Neural cell (in vitro differentiated cells): ENCODE results near the gene ZNF846. TPM values are rescaled to one million over a fixed set of nuclear protein-coding genes. Genes with fewer than 3 reads are reported as not detected.

Source experiments
- H2AFZ ChIP-seq: fragments of 200-600, 300-800 bp; sonication (generic), shearing (Covaris generic); 2 replicates; pipeline ENCODE4 v1.6.0; 2014; ENCODE audit warnings: low read depth, mild to moderate bottlenecking, antibody characterized with exemption, low read length, moderate library complexity
- H3F3A ChIP-seq: fragments of 200-600 bp; shearing (Covaris generic); 2 replicates; pipeline ENCODE4 v1.6.1; 2016; ENCODE audit warnings: mild to moderate bottlenecking, moderate library complexity, mixed read lengths, antibody characterized with exemption, low read length; ENCODE audit not compliant: insufficient read depth, poor library complexity, severe bottlenecking
- H3K27ac ChIP-seq: fragments of 200-600, 300-800 bp; sonication (generic), shearing (Covaris generic); 2 replicates; pipeline ENCODE4 v1.5.1; 2014; ENCODE audit warnings: mild to moderate bottlenecking, low read length, moderate library complexity
- H3K27me3 ChIP-seq: fragments of 300-800, 200-600 bp; sonication (generic), shearing (Covaris generic); 2 replicates; pipeline ENCODE4 v1.6.0; 2014; ENCODE audit warnings: mild to moderate bottlenecking, low read depth, low read length, moderate library complexity; ENCODE audit not compliant: insufficient read depth
- H3K36me3 ChIP-seq: fragments of 300-800, 200-600 bp; sonication (generic), shearing (Covaris generic); 2 replicates; pipeline ENCODE4 v1.5.1; 2014; ENCODE audit warnings: mild to moderate bottlenecking, antibody characterized with exemption, low read length, moderate library complexity; ENCODE audit not compliant: insufficient read depth
- H3K4me2 ChIP-seq: fragments of 300-800, 200-600 bp; sonication (generic), shearing (Covaris generic); 2 replicates; pipeline ENCODE4 v1.6.0; 2014; ENCODE audit warnings: mild to moderate bottlenecking, low read length
- H3K4me3 ChIP-seq: fragments of 300-800, 200-600 bp; sonication (generic), shearing (Covaris generic); 2 replicates; pipeline ENCODE4 v1.5.1; 2014; ENCODE audit warnings: mild to moderate bottlenecking, low read length, moderate library complexity
- H3K79me2 ChIP-seq: fragments of 200-600 bp; shearing (Covaris generic); replicated peaks from 2 replicates; pipeline ENCODE4 v1.6.0; 2014; ENCODE audit warnings: mild to moderate bottlenecking, low read length, moderate library complexity; ENCODE audit not compliant: insufficient read depth
- H3K9ac ChIP-seq: fragments of 300-800, 200-600 bp; sonication (generic), shearing (Covaris generic); 2 replicates; pipeline ENCODE4 v1.6.1; 2016; ENCODE audit warnings: mild to moderate bottlenecking, low read length, mixed read lengths
- H3K9me2 ChIP-seq: fragments of 200-600 bp; shearing (Covaris generic); 2 replicates; pipeline ENCODE4 v1.6.1; 2016; ENCODE audit warnings: mild to moderate bottlenecking, low read length, mixed read lengths; ENCODE audit not compliant: insufficient read depth
- H3K9me3 ChIP-seq: fragments of 200-600, 300-800 bp; sonication (generic), shearing (Covaris generic); 2 replicates; pipeline ENCODE4 v1.6.1; 2016; ENCODE audit warnings: mild to moderate bottlenecking, mixed run types, low read length, moderate library complexity, mixed read lengths
- H4K20me1 ChIP-seq: fragments of 200-600 bp; shearing (Covaris generic); 2 replicates; pipeline ENCODE4 v1.6.1; 2016; ENCODE audit warnings: mild to moderate bottlenecking, mixed run types; ENCODE audit not compliant: insufficient read depth
- EP300 ChIP-seq: fragments of 450-650 bp; conservative IDR thresholded peaks from 2 replicates; pipeline ENCODE4 v1.6.1; 2014; ENCODE audit warnings: antibody characterized with exemption, mild to moderate bottlenecking, moderate library complexity; ENCODE audit not compliant: poor library complexity, severe bottlenecking
- EZH2 ChIP-seq: fragments of 200-600, 300-800 bp; shearing (Covaris generic), sonication (generic); IDR thresholded peaks from 2 replicates; pipeline ENCODE4 v1.6.1; 2014; ENCODE audit warnings: antibody characterized with exemption, low read length, borderline replicate concordance, mild to moderate bottlenecking; ENCODE audit not compliant: insufficient read depth, poor library complexity, severe bottlenecking
- MXI1 ChIP-seq: fragments of 450-650 bp; conservative IDR thresholded peaks from 2 replicates; pipeline ENCODE4 v1.6.1; 2014; ENCODE audit warnings: antibody characterized with exemption, mild to moderate bottlenecking; ENCODE audit not compliant: poor library complexity, severe bottlenecking
- POLR2AphosphoS5 ChIP-seq: IDR thresholded peaks from 2 replicates; pipeline ENCODE4 v1.6.1; 2012
- RAD21 ChIP-seq: fragments of 450-650 bp; conservative IDR thresholded peaks from 2 replicates; pipeline ENCODE4 v1.6.1; 2014; ENCODE audit warnings: antibody characterized with exemption, mild to moderate bottlenecking, moderate library complexity
- SMC3 ChIP-seq: fragments of 450-650 bp; conservative IDR thresholded peaks from 2 replicates; pipeline ENCODE4 v1.6.1; 2014; ENCODE audit warnings: antibody characterized with exemption, mild to moderate bottlenecking, moderate library complexity; ENCODE audit not compliant: poor library complexity
- TAF1 ChIP-seq: IDR thresholded peaks from 2 replicates; pipeline ENCODE4 v1.6.1; 2012; ENCODE audit warnings: low read depth
- polyA plus RNA-seq: library from polyadenylated mRNA; depleted of rRNA; stranded (reverse); fragments of >200 nt; gene quantifications from 2 replicates; pipeline ENCODE4 v1.2.3, GENCODE V29; 2014
- TF ChIP-seq, protein P1 (sequence below): fragments of 450-650 bp; IDR thresholded peaks from 2 replicates; pipeline ENCODE4 v1.5.1; 2014; ENCODE audit warnings: antibody characterized with exemption, mild to moderate bottlenecking, moderate library complexity; ENCODE audit not compliant: poor library complexity, severe bottlenecking
- TF ChIP-seq, protein P2 (sequence below): IDR thresholded peaks from 2 replicates; pipeline ENCODE4 v1.6.1; 2012; ENCODE audit warnings: borderline replicate concordance

The ZNF846 gene
- polyA plus RNA-seq, 1 donor from 2014 or later, result 7.4 TPM

DNA sequence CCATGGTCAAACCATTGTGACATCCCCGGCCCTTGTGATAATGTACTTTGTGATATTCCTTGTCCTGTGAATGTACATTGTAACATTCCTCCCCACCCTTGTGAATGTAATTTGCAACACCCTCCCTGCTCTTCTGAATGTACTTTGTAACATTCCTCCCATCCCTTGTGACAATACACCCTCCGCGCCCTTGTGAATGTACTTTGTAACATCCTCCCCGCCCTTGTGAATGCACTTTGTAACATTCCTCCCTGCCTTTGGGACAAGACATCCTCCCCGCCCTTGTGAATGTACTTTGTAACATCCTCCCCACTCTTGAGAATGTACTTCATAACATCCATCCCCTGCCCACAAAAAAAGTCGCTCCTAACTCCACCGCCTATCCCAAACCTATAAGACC is 17.1 kb downstream of the ZNF846 start:
- Histone ChIP-seq H2AFZ (no peak overlapping the region), H3F3A (no peaks in the 10 kb centered on the region), H3K27ac (no peak overlapping the region), H3K9me3 (peaks cover 1% of the 10 kb centered on the region), H3K36me3 (no peaks in the 10 kb centered on the region), H3K4me2 (no peak overlapping the region), H3K79me2 (no peaks in the 10 kb centered on the region), H3K4me3 (no peak overlapping the region), H3K9ac (no peak overlapping the region), H3K9me2 (no peaks in the 10 kb centered on the region), H4K20me1 (no peaks in the 10 kb centered on the region), H3K27me3 (no peaks in the 10 kb centered on the region)
- TF ChIP-seq RAD21 (no peak), EP300 (no peak)
- TF ChIP-seq, protein P1, sequence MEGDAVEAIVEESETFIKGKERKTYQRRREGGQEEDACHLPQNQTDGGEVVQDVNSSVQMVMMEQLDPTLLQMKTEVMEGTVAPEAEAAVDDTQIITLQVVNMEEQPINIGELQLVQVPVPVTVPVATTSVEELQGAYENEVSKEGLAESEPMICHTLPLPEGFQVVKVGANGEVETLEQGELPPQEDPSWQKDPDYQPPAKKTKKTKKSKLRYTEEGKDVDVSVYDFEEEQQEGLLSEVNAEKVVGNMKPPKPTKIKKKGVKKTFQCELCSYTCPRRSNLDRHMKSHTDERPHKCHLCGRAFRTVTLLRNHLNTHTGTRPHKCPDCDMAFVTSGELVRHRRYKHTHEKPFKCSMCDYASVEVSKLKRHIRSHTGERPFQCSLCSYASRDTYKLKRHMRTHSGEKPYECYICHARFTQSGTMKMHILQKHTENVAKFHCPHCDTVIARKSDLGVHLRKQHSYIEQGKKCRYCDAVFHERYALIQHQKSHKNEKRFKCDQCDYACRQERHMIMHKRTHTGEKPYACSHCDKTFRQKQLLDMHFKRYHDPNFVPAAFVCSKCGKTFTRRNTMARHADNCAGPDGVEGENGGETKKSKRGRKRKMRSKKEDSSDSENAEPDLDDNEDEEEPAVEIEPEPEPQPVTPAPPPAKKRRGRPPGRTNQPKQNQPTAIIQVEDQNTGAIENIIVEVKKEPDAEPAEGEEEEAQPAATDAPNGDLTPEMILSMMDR, result no peak

DNA sequence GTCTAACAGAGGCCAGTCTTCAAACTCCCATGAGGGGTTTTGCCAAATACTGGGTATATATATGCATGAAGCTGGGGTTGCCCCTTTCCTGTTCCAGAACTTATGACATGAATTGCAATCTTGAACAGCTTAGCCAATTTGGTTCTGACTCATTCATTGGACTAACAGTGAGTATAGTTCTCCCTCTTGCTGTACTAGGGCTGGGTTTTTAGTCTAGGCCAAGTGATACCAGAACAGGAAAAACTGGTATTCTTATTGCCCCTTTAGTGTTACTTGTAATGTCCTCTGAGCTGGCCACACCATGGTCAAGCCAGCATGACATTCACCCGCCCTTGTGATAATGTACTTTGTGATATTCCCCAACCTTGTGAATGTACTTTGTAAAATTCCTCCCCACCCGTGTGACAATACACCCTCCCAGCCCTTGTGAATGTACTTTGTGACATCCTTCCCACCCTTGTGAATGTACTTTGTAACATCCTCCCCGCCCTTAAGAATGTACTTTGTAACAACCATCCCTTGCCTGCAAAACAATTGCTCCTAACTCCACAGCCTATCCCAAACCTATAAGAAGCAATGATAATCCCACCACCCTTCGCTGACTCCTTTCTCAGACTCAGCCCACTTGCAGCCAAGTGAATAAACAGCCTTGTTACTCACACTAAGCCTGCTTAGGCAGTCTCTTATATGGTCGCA is 26.9 kb downstream of the ZNF846 start:
- H3K4me2 ChIP-seq, result no peak overlapping the region
- no peak overlapping the region for H3K27ac ChIP-seq
- no peaks in the 10 kb centered on the region for H3F3A ChIP-seq
- no peak for TF ChIP-seq TAF1
- no peak for TF ChIP-seq EZH2
- no peak for TF ChIP-seq RAD21
- TF ChIP-seq, protein P1, result no peak
- TF ChIP-seq SMC3, result no peak
- no peak for TF ChIP-seq POLR2AphosphoS5
- TF ChIP-seq, protein P2, sequence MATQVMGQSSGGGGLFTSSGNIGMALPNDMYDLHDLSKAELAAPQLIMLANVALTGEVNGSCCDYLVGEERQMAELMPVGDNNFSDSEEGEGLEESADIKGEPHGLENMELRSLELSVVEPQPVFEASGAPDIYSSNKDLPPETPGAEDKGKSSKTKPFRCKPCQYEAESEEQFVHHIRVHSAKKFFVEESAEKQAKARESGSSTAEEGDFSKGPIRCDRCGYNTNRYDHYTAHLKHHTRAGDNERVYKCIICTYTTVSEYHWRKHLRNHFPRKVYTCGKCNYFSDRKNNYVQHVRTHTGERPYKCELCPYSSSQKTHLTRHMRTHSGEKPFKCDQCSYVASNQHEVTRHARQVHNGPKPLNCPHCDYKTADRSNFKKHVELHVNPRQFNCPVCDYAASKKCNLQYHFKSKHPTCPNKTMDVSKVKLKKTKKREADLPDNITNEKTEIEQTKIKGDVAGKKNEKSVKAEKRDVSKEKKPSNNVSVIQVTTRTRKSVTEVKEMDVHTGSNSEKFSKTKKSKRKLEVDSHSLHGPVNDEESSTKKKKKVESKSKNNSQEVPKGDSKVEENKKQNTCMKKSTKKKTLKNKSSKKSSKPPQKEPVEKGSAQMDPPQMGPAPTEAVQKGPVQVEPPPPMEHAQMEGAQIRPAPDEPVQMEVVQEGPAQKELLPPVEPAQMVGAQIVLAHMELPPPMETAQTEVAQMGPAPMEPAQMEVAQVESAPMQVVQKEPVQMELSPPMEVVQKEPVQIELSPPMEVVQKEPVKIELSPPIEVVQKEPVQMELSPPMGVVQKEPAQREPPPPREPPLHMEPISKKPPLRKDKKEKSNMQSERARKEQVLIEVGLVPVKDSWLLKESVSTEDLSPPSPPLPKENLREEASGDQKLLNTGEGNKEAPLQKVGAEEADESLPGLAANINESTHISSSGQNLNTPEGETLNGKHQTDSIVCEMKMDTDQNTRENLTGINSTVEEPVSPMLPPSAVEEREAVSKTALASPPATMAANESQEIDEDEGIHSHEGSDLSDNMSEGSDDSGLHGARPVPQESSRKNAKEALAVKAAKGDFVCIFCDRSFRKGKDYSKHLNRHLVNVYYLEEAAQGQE, result no peak
- no peak for TF ChIP-seq MXI1
- TF ChIP-seq EP300, result no peak
- H3K79me2 ChIP-seq, result no peaks in the 10 kb centered on the region
- no peak overlapping the region for H3K4me3 ChIP-seq
- H3K9me3 ChIP-seq, result no peaks in the 10 kb centered on the region
- no peaks in the 10 kb centered on the region for H3K36me3 ChIP-seq
- no peaks in the 10 kb centered on the region for H3K9me2 ChIP-seq
- H4K20me1 ChIP-seq, result no peaks in the 10 kb centered on the region
- no peak overlapping the region for H2AFZ ChIP-seq
- H3K9ac ChIP-seq, result no peak overlapping the region
- no peaks in the 10 kb centered on the region for H3K27me3 ChIP-seq
